Suppressor macrophage (primary cell): Measurements from ENCODE around the gene DDX55.
A peak's percentile ranks its signal among the peaks of the same experiment; 100 is the strongest.
"Not testable (repeated sequence)": the region's sequence is repeated elsewhere in the genome, so short reads cannot be mapped to it uniquely, and the experiment has no call there.

Experiments used
- DNase-seq, 4 experiments: peaks; one replicate each; pipeline ENCODE4 v3.0.0-alpha.2; 2020 to 2022
- total RNA-seq, 17 experiments: gene quantifications; one replicate each; lab custom pipeline; 2026; ENCODE audit warnings: mixed read lengths in 6 of 17, inconsistent platforms in 3 of 17; lab: John Stamatoyannopoulos, UW

The DDX55 gene, protein sequence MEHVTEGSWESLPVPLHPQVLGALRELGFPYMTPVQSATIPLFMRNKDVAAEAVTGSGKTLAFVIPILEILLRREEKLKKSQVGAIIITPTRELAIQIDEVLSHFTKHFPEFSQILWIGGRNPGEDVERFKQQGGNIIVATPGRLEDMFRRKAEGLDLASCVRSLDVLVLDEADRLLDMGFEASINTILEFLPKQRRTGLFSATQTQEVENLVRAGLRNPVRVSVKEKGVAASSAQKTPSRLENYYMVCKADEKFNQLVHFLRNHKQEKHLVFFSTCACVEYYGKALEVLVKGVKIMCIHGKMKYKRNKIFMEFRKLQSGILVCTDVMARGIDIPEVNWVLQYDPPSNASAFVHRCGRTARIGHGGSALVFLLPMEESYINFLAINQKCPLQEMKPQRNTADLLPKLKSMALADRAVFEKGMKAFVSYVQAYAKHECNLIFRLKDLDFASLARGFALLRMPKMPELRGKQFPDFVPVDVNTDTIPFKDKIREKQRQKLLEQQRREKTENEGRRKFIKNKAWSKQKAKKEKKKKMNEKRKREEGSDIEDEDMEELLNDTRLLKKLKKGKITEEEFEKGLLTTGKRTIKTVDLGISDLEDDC
- 6.0 to 42.3 (median 20.6) reads per million in 17 experiments for total RNA-seq

DNA sequence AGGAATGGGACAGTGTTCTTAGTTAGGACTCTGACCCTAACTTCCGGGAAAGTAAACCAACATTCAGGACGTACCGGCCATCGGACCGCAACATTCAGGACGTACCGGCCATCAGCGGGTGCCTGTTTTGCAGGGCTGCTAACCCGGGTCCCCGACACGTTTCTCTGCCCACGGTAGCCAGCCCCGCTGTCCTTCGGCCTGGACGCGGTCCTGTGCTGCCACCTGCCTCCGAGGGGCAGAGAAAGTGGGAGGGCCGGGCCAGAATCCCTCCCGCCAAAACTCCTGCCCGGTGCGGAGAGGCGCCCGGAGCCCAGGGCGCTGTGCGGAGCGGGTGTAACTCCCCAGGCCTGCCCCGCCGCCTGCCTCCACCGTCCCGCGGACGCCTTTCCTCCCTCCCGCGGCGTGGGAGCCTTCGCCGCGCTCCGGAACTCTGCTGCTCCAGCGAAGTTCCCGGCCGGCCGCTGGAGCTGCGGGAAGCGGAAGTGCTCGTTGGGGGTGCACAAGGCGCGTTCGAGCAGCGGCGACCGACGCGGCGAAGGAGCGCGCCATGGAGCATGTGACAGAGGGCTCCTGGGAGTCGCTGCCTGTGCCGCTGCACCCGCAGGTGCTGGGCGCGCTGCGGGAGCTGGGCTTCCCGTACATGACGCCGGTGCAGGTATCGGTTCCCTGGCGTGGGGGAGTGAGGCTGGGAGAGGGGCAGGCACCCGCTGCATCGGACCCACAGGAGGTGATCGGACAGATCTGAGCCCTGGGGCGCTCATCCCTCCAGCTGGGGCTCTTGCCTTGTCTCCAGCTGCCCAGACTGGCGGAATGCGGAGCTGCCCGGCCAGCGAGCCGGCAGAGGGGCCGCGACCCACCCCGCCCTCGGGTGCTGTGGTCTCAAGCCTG lies at the start of gene DDX55:
Gene DDX55 (plus strand): TSS at position 498 of the 888 bp plus-strand sequence. CDS start 50 bp downstream, at position 548.
- DNase-seq: peak; percentile 93 to 96 (median 95)

DNA sequence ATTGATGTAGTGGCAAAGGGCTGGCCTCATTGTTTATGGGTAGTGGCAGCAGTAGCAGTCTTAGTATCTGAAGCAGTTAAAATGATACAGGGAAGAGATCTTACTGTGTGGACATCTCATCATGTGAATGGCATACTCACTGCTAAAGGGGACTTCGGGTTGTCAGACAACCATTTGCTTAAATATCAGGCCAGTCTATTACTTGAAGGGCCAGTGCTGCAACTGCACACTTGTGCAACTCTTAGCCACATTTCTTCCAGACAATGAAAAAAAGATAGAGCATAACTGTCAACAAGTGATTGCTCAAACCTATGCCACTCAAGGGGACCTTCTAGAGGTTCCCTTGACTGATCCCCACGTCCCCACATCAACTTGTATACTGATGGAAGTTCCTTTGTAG lies 47.8 kb upstream of the DDX55 start:
- DNase-seq: peak in 3 of 4 experiments; percentile 32 to 55 (median 40)

DNA sequence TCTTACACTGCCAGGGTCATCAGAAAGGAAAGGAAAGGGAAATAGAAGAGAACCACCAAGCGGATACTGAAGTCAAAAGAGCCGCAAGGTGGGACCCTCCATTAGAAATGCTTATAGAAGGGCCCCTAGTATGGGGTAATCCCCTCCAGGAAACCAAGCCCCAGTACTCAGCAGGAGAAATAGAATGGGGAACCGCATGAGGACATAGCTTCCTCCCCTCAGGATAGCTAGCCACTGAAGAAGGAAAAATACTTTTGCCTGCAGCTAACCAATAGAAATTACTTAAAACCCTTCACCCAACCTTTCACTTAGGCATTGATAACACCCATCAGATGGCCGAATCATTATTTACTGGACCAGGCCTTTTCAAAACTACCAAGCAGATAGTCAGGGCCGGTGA lies 47.1 kb upstream of the DDX55 start:
- peak in 2 of 4 experiments; percentile 7 to 15 for DNase-seq

DNA sequence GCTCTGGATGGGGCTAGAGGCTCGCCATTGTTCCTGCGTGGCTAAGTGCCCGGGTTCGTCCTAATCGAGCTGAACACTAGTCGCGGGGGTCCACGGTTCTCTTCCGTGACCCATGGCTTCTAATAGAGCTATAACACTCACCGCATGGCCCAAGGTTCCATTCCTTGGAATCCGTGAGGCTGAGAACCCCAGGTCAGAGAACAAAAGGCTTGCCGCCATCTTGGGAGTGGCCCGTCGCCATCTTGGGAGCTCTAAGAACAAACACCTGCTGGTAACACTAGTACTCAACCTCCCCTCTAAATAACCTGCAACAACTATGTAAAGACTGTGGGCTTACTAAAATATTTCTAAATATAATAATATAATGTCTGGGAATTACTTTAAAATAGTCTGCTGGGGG lies 43.4 kb upstream of the DDX55 start:
- not testable (repeated sequence) for DNase-seq

DNA sequence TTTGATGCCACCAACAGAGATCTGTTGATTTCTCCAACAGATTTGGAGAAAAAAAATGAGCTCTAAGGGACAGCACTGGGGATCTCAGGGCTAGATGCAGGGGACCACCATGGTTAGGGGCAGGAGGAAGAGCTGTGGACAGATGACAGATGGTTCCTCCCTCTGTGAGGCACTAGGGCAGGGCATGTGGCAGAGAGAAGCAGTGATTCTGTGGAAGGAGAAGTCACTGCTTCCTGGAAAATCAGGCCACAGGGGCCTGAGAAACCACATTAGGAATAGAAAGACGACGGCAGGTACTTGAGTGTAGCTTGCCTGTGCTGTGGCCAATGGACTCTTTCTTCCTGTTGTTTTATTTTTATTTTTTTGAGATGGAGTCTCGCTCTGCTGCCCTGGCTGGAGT lies 42.4 kb upstream of the DDX55 start:
- DNase-seq: peak; percentile 48 to 71 (median 64)

DNA sequence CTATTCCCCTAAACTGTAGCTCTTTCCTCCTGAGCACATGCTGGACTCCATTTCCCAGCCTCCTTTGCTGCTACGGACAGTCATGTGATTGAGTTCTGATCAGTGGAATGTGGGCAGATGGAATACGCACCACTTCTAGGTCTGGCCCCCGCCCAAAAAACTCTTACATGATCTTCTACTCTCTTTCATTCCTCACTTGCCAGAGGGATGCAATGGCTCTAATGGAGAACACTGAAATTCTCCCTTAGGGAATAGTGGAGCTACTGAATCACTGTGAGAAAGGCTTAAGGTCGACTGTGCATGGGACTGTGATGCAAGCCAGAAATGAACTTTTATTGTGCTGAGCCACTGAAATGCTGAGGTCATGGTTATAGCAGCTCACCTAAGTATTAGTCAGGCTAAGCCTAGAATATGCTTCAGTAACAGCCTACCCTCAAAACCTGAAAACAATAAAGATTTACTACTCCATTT lies 30.5 kb upstream of the DDX55 start:
- peak in 2 of 4 experiments; percentile 4 to 17 for DNase-seq

DNA sequence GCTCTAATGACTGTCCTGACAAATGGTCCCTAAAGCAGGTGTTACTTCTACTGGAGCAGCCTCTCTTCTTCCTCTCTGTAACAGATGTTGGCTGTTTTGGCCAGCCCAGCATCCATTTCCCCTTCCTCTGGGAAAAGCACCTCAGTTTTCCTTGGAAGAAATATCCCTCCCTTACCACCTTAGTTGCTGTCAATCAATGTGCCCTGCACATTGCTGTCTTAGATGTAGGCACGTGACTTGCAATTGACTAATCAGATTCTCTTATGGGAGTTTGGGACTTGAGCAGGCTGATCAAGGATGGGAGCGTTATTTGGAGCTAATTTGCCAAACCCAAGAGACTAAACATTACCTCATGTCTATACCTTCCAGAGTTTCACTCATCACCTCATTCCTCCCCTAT lies 29.5 kb upstream of the DDX55 start:
- no peak for DNase-seq

DNA sequence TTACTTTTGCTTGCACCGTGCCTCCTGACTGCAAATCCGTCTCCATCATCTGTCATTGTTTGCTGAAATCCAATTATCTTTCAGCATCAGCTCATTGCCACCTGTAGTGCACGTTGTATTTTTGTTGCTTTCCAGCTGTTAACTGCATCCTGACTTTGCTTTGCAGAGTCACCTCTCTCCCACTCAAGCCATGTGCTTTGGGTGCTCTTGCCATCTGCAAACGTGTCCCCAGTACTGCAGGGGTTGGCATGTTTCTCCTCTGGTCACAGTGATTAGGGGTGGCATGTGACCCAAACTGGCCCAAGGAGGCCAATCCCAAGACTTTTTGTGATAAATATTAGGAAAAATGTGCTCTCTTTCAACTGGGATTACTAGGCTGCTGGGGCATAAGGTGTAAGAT lies 28.0 kb upstream of the DDX55 start:
- no peak for DNase-seq

DNA sequence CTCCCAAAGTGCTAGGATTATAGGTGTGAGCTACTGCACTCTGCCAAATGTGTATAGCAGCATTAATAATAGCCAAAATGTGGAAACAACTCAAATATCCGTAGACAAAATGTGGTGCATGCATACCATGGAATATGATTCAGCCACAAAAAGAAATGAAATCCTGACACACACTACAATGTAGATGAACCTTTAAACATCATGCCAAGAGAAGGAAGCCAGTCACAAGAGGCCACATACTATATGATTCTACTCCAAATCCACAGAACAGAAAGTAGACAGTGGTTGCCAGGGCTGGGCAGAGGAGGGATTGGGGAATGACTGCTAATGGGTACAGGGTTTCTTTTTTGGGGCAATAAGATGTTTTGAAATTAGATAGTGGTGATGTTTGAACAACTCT lies 25.3 kb upstream of the DDX55 start:
- no peak for DNase-seq

DNA sequence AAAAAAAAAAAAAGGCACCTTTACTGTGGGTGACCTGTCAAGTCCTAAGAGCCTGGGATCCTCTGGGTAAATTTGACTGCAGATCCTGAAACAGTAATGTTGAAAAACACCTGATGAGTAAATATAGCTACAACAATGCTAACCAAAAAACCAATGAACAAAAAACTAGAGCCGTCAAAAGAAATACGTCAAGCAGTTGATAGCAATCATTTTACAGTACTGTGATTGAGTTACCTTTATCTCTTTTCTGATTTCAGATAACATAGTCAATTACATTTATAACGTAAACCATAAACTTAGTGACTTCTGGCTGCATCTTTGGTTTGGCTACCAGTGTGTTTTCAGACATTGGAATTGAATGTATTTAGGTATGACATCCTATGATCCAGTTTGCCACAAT lies 23.7 kb upstream of the DDX55 start:
- no peak for DNase-seq

DNA sequence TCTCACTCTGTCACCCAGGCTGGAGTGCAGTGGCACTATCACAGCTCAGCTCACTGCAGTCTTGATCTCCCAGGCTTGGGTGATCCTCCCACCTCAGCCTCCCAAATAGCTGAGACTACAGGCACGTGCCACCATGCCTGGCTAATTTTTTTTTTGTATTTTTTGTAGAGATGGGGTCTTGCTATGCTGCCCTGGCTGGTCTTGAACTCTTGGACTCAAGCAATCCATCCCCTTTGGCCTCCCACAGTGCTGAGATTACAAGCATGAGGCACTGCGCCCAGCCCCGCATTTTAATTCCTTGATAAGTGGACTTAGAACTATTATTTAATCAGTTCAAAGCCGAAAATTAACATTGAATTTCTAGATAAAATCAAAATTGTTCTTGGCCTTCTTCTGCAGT lies 23.1 kb upstream of the DDX55 start:
- DNase-seq: not testable (repeated sequence)

DNA sequence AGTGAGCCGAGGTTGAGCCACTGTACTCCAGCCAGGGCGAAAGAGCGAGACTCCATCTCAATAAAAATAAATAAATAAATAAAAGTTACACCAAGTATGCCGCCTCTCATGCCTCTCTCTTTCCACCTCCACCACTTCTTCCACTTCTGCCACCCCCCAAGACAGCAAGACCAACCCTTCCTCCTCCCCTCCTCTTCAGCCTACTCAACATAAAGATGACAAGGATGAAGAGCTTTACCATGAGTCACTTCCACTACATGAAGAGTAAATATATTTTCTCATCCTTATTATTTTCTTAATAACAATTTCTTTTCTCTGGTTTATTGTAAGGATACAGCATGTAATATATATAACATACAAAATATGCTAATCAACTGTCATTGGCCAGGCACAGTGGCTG lies 21.1 kb upstream of the DDX55 start:
- no peak for DNase-seq

DNA sequence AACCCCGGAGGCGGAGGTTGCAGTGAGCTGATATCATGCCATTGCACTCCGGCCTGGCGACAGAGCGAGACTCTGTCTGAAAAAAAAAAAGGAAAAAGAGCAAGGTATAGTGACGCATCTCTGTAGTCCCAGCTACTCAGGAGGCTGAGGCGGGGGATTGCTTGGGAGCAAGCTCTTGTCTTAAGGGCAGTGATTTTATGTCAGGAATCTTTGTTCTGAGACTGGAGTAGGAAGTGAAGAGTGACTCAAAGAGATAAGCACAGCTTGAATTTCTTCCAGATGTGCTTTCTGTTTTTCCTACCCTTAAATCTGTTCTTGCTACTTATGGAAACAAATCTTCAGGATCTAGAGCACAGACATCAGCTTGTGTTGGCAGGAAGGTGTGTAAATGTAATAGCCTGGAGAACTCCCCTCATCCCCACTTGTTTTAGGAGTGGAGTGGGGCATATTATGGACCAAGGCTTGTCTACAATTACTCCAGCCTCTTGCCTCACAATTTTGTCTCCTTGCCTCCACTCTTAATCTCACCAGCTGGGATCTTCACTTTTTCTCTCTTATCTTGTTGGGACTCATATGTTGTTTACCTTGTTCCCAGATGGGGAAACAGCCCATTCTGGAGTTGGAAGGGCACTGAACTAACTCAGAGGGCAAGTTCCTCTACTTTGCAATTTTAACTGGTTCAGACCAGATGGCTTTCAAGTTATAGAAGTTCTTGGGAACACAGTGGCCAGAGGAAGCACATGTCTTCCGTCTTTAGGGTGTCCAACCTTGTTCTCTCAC lies 10.0 kb upstream of the DDX55 start:
- no peak for DNase-seq

DNA sequence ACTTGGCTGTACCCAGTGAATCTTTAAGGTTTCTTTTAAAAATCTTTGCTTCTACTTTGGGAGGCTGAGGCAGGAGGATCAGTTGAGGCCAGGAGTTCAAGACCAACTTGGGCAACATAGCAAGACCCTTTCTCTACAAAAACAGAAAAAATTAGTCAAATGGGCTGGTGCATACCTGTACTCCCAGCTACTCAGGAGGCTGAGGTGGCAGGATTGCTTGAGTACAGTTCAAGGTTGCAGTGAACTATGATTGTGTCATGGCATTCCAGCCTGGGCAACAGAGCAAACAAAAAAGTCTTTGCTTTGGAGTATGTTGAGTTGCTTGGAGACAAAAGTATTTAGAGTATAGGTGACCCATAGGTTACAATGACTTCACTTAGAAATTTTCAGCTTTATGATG lies 6.2 kb upstream of the DDX55 start:
- DNase-seq: no peak

DNA sequence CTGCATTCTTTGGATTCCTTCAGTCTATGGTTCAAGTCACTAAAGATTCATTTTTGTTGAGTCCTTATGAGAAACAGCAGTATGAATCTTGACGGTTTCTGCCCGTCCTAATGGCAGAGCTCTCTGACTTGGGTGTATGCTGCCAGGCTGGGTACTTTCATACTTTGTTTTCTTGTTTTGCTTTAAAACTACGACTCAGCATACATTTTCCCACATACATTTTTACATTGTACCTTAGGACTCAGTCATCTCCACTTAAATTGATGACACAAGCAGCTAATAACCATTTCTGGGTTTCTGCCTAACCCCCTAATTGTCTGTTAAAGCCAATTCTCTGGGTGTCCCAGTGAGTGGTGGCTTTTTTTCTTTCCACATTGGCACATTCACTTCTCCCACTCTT lies 4.8 kb upstream of the DDX55 start:
- DNase-seq: no peak

DNA sequence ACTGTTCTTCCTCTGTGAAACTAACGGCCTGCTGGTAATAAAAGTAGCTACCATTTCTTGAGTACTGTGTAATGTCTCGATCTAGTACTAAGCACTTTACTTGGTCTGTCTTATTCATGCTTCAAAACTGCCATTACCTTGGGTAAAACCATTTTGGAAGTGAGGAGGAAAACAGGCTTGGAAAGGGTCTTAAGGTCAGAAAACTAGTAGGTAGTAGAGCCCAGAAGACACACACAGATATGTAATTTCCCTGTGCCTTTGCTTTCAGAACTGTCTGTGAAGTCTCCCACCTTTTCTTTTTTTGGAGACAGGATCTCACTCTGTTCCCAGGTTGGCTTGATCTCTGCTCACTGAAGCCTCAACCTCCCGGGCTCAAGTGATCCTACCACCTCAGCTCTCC lies 3.4 kb upstream of the DDX55 start:
- DNase-seq: no peak

DNA sequence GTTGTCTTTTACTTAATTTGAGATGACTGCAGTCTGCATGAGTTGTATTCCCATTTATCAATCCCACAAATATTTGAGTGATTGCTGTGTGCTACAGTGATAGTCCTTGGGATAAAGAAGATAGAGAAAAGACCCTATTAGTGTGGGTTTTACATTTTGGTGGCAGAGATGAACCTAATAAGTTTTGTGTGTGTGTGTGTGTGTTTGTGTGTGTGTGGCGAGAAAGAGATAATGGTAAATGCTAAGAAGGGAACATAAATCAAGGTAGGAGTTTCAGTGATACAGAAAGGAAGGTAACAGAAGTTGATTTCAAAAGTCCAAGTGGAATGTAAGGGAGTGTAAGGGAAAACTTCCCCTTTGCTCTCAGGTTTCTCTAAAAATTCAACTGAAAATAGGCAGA lies 2.6 kb upstream of the DDX55 start:
- no peak for DNase-seq

DNA sequence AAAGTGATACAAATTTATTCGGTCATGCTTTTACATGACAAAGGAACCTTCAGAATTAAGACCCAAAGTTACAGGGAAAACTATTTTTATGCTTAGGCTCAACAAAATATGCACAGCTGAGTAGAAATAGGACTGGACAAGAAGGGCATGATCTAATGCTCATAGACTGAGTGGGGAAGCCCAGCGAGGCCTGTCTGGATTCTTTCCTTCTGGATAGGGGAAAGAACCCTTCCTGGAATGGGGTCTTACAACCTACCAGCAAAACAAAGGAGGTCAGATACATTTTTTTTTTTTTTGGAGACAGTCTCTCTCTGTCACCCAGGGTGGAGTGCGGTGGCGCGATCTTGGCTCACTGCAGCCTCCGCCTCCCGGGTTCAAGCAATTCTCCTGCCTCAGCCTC lies 2.2 kb upstream of the DDX55 start:
- DNase-seq: no peak

DNA sequence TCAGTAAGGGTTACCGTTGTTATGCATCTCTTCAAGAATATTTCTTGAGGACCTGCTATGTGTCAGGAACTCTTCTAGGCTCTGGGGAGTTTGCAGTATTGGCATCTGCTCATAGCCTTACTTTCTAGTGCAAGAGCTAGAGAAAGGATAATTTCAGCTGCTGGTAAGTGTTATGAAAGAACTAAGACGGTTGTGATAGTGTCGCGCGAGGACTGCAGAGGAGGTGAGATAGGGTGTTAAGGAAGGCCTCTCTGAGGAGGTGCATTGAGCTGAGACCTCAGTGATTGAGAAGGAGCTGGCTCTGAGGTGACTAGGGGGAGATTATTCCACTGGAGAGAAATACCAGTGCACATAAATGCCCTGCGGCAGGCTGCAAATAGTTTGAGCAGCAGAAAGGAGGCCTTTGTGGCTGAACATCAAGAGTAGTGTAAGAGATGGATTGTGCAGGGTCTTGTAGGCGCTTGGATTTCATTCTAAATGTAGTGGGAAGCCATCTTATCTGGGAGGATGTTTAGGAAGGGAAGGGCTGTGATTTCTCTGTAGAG lies 824 bp downstream of the DDX55 start:
- peak; percentile 17 to 67 (median 50) for DNase-seq

DNA sequence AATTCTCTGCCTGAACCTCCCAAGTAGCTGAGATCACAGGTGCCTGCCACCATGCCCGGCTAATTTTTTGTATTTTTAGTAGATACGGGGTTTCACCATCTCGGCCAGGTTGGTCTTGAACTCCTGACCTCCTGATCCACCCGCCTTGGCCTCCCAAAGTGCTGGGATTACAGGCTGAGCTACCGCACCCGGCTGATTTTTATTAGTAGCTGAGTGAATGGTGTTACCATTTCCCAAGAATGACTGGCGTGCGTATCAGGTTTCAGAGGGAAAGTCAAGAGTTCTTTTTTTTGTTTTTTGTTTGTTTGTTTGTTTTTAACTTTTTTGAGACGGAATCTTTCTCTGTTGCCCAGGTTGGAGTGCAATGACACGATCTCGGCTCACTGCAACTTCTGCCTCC lies 1.6 kb downstream of the DDX55 start:
- DNase-seq: not testable (repeated sequence)

DNA sequence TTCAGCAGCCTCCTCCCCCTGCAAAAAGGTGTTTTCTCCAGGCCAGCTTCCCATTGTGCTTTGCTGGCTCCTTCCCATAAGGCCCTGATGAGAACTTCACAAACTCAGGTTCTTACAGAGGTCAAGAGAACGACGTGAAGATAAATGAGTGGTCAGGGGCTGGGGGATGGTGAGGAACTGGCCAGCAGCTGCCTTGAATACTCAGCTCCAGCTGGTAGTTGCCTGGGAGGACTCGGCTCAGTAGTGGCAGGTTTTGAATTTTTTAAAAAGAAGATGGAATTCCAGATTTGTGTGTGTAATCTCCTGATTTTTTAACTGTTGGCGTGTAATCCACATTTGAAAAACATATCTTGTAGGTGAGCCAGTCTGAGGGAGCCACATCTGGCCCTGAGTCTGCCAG lies 5.9 kb downstream of the DDX55 start:
- DNase-seq: no peak

DNA sequence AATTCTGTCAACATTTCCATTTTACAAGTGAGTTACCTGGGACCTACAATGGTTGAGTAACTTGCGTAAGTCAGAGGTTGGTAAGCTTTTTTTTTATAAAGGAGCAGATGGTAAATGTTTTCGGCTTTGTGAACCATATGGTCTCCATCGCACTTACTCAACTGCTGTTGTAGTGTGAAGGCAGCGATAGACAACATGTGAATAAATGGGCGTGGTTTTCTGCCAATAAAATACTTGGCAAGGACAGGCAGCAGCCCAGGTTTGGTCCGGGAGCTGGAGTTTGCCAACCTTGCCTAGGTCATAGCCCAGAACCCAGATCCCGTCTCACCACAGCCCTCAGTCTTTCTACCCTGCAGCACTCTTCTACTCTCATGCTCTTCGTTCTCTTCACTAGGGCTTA lies 6.3 kb downstream of the DDX55 start:
- DNase-seq: no peak
